Cortex of kidney (tissue), 1 donor: Measurements from ENCODE around the gene DNMBP.
"Not testable (repeated sequence)": the region's sequence is repeated elsewhere in the genome, so short reads cannot be mapped to it uniquely, and the experiment has no call there.

Source experiments
- DNase-seq: peaks from one replicate; lab custom pipeline; 2025; lab: John Stamatoyannopoulos, UW

DNMBP gene

GRCh38 chr10:100014071-100014762 is 4.5 kb upstream of the DNMBP start:
- DNase-seq: no peak

DNA sequence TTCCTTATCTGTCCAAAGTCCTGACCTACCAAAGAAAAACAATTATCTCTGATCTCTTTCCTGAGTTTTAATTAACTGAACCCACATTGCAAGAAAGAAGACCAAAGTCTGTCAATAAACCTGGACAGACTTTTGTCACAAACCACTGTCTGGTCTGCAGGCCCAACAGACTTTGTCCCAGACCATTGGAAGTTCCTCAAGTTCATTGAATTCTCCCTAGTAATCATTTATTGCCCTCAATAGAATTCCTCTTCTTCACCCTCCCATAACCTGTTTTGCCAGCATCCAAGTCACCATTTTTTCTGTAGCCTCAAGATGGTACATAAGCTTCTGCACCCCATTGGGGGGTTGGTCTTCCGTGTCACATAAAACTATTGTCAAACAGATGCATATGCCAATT is 3.9 kb upstream of the DNMBP start:
- no peak for DNase-seq

GRCh38 chr10:100011906-100012305 is 2.2 kb upstream of the DNMBP start:
- DNase-seq: not testable (repeated sequence)

GRCh38 chr10:100009283-100009792 is 409 bp downstream of the DNMBP start:
- DNase-seq: no peak

- no peak for DNase-seq
Observed at GRCh38 chr10:100008708-100009282, 952 bp downstream of the DNMBP start.

DNA sequence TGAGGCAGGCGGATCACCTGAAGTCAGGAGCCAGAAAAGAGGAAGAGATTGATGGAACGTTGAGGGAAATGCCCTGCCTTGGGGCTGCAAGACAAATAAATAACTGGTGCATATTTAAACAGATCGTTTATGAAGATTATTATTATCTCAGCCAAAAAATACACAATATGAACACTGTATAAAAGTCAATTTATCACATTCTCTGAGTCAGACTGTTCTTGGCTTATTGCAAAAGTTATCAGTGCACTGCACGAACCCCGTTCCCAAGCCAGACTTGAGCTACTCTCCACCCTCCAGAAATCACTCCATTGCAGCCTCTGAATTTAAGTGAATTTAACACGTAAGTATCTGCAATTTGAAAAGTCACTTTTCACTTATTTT is 1.6 kb downstream of the DNMBP start:
- no peak for DNase-seq

DNA sequence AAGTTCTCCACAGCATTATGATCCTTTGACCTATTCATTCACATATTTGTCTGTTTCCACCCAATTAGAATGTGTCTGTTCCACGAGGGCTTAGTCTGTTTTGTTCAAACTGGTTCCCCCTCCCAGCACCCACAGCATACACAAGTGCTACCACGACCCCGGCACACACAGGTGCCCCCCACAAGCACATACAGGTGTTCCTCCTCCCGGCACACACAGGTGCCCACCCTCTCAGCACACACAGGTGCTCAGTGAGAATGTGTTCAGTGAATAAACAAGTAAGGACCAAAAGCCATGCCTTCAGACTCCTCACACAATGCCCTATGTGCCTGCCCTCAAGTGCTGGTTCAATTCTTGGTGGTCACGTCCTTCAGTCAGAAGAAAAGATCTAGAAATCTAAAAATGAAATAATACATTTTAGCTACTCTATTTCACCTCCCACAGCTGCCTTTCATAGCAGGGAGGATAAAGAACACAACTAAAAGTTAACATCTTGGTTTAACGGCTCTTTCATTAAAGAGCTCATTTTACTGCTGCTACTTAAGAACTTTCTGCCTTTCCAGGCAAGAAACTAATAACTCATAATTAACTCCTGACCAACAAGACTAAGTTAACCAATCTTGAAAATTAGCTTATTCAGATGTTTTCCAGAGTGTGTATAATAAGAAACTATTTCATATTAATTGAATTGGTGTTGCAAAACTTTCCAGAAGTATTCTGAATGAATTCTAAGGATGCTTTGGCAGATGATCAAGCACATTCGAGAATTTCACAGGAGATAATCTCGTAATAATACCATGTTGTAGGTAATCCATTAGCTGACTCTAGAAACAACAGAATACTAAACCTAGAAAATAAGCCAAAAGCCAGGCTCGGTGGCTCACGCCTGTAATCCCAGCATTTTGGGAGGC is 2.3 kb downstream of the DNMBP start:
- DNase-seq: no peak

DNA sequence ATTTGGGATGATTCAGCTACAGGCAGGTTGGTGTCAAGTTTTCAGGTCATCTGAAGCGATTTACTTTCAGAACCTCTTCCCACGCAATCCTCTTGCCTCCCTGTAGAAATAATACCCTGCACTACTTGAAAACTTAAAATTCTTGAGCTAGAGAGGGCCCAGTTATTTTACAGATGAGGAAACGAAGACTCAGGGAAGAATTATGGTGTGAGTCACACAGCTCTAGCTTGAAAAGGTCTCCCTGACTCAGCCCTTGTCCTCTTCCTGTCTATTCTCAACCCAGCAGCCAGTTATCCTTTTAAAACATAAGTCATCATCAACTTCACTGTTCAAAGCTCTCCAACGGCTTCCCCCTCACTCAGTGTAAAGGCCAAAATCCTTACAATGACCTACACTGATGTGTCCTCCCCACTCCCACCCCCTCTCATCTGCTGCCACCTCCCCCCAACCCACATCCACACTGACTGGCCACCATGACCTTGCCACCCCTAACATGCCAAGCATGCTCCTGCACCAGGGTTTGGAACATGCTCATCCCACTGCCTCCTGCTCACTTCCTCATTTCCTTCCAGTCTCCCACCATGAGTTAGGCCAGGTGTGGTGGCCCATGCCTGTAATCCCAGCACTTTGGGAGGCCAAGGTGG is 3.4 kb downstream of the DNMBP start:
- no peak for DNase-seq

- no peak for DNase-seq
Observed at GRCh38 chr10:100004805-100005510, 4.8 kb downstream of the DNMBP start.

DNA sequence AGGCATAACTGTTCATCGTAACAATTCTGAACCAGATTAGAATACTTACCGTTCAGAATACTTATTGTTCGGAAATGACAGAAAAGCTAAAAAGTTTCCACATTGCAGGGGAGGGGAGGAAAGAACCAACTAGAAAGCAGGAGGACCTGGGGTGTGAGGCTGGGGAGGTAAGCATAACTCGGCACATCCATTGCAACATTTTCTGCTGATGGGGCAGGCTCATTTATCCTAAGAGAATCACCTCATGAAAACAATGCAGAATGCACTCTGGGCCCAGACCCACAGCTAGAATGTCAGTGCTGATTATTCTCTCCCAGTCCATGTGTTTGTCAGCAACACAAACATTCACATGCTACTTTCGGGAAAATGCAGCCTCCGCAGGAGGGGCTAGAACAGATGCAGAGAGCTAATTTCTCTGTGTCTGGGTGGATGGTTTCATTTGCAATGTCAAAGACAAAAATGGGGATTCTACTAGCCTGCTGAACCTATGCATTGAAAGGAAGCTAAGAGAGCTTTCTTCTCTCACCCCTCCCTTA is 9.6 kb downstream of the DNMBP start:
- no peak for DNase-seq

- no peak for DNase-seq
Observed at GRCh38 chr10:99999319-100000108, 10.2 kb downstream of the DNMBP start.

DNA sequence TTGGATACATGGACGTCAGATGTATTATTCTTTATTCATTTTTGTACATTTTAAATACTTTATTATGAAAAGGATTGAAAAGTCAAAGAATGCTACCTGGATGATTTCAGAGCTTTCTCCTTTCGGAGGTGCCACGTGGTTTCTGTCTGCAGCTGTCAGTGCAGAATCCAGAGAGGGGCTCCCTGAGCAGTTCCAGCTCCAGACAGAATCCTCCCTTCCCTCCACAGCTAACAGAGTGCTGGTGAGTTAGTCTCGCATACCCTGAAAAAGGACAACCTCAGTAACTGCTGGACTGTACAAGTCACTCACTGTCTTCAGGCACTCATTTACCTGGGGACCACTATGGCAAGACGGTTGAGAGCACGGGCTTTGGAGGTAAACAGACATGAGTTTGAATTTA is 10.9 kb downstream of the DNMBP start:
- DNase-seq: no peak

GRCh38 chr10:99996671-99997648 is 12.8 kb downstream of the DNMBP start:
- no peak for DNase-seq

- DNase-seq: no peak
Observed at GRCh38 chr10:99995713-99996112, 14.0 kb downstream of the DNMBP start.

DNA sequence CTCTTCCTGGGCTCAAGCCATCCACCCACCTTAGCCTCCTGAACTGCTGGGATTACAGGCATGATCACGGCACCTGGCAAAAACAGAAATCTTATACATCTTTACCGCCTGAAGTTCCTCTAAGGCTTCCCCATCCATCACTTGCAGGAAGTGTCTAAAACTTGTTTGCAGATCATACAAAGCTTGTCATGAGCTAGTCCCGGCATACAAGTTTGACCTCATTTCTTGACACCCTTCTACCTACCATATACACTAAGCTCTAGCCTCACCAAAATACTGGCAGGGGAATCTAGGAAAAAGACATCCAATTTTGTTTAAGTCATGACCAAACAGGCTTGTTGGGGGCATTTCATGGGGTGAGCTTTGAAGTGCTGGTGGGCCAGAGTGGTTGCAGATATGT is 14.5 kb downstream of the DNMBP start:
- DNase-seq: no peak

GRCh38 chr10:99994801-99995200 is 14.9 kb downstream of the DNMBP start:
- DNase-seq: no peak

- DNase-seq: no peak
Observed at GRCh38 chr10:99993701-99994689, 15.8 kb downstream of the DNMBP start.

- not testable (repeated sequence) for DNase-seq
Observed at GRCh38 chr10:99985637-99986036, 24.1 kb downstream of the DNMBP start.
